MM.1S (cell line): ENCODE data around the gene GTPBP8.

Experiments used
- EZH2 ChIP-seq: fragments of 300-600 bp; sonication (generic); optimal IDR thresholded peaks from 2 replicates; pipeline ENCODE3; 2017; ENCODE audit warnings: low read depth, mild to moderate bottlenecking, antibody characterized with exemption, low read length, mixed read lengths
- EZH2phosphoT487 ChIP-seq: fragments of 300-600 bp; sonication (generic); IDR thresholded peaks from 2 replicates; pipeline ENCODE4 v1.6.1; 2018; ENCODE audit warnings: antibody characterized with exemption, low read length
- TF ChIP-seq, protein P1 (sequence below): fragments of 300-600 bp; sonication (generic); IDR thresholded peaks from 2 replicates; pipeline ENCODE4 v1.5.1; 2016; ENCODE audit warnings: antibody characterized with exemption, low read length, mixed read lengths

DNA sequence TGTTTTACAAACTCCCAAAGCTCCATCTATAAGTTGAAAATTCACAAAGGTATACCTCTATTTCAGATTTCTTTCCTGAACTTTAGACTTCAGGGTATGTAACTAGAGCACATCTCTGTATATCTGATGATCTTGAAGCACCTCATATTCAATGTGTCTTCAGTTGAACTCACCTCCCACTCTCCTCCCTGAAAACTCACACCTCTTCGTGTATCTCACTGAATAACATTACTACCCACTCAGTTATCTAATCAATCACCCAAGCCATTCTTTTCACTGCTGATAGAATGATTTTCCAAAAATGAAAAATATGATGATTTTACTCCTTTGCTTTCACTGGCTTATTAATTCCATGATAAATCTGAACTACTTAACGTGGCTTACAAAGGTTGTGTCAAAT, 52.9 kb downstream of the GTPBP8 start:
- TF ChIP-seq EZH2 (no peak), EZH2phosphoT487 (no peak)
- TF ChIP-seq, protein P1, sequence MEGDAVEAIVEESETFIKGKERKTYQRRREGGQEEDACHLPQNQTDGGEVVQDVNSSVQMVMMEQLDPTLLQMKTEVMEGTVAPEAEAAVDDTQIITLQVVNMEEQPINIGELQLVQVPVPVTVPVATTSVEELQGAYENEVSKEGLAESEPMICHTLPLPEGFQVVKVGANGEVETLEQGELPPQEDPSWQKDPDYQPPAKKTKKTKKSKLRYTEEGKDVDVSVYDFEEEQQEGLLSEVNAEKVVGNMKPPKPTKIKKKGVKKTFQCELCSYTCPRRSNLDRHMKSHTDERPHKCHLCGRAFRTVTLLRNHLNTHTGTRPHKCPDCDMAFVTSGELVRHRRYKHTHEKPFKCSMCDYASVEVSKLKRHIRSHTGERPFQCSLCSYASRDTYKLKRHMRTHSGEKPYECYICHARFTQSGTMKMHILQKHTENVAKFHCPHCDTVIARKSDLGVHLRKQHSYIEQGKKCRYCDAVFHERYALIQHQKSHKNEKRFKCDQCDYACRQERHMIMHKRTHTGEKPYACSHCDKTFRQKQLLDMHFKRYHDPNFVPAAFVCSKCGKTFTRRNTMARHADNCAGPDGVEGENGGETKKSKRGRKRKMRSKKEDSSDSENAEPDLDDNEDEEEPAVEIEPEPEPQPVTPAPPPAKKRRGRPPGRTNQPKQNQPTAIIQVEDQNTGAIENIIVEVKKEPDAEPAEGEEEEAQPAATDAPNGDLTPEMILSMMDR: no peak
